ENCODE results near the gene SHLD1.

Gene SHLD1

GRCh38 chr20:5908981-5909380 lies 158.8 kb downstream of the SHLD1 start:
- DNase-seq, result no peak

DNA sequence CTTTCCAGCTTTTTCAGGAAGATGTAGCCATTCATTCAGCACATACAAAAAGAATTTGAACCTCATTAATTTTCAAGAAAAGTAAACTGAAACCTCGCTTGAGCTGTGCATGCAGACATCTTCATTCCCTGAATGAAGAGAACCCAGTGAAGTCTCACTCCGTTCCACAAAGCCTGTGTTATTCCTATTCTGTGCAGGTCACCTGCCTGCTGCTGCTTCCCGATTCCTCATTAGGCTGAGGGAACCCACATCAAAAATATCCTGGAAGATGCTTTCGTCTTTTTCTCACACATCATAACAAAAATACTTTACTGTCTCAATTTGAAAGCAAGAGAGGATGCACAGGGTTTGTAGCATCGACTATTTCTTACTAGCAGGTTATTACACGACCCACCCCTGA lies 160.0 kb downstream of the SHLD1 start:
- DNase-seq, result no peak

GRCh38 chr20:5913166-5913565 lies 163.0 kb downstream of the SHLD1 start:
- DNase-seq, result no peak

Measured in activated naive CD4-positive, alpha-beta T cell treated with anti-CD3 and anti-CD28 coated beads, Interleukin-2, amount 50 U/mL, for 16 hours (primary cell).